Spleen (tissue), 7 donors: ENCODE data around the gene GAS2L3.

Source experiments
- CTCF ChIP-seq, 11 experiments: fragments of 200-600 bp in 7 of 11; fragments of 450-650 bp in 4 of 11; sonication (generic) in 4 of 11; IDR thresholded peaks in 8 of 11; conservative IDR thresholded peaks in 3 of 11; 1 replicate in 7 of 11; 2 replicates in 4 of 11; pipeline versions ENCODE4 v1.4.0 to v1.8.0; 2016 to 2021; ENCODE audit warnings: antibody characterized with exemption in 11 of 11, inconsistent platforms in 4 of 11, mild to moderate bottlenecking in 1 of 11
- POLR2A ChIP-seq, 3 donors: fragments of 450-650 bp; IDR thresholded peaks; one replicate each; pipeline ENCODE4 v1.5.1; 2017; ENCODE audit warnings: antibody characterized with exemption in 3 of 3, mild to moderate bottlenecking in 1 of 3
- POLR2AphosphoS5 ChIP-seq, 3 donors: sonication (generic); formaldehyde crosslinking; IDR thresholded peaks; one replicate each; pipeline ENCODE4 v1.5.1; 2017; ENCODE audit warnings: antibody characterized with exemption in 3 of 3
- donor health status: DM: no; HTN: no; CAD: no; lungs with moderate emphysema.
- donor health status: DM: no; HTN: no; CAD: no.
- donor health status: DM: no; HTN: no; CAD: no.

- TF ChIP-seq CTCF (IDR thresholded peaks at IDR 0.05 in 8 of 11, conservative IDR thresholded peaks at IDR 0.05 in 3 of 11): no peak
- peak in 1 of 3 donors; percentile 14 for TF ChIP-seq POLR2A (IDR thresholded peaks at IDR 0.05)
- TF ChIP-seq POLR2AphosphoS5 (IDR thresholded peaks at IDR 0.05): peak; percentile 71 to 89 (median 84)
Measured at GRCh38 chr12:100573292-100574186, at the start of gene GAS2L3.
